ENCODE measurements around the gene OBSCN.

- no peak for TF ChIP-seq EZH2 (IDR thresholded peaks at IDR 0.05; ENCODE audit: low read length, unreplicated experiment)
- TF ChIP-seq, protein P1, sequence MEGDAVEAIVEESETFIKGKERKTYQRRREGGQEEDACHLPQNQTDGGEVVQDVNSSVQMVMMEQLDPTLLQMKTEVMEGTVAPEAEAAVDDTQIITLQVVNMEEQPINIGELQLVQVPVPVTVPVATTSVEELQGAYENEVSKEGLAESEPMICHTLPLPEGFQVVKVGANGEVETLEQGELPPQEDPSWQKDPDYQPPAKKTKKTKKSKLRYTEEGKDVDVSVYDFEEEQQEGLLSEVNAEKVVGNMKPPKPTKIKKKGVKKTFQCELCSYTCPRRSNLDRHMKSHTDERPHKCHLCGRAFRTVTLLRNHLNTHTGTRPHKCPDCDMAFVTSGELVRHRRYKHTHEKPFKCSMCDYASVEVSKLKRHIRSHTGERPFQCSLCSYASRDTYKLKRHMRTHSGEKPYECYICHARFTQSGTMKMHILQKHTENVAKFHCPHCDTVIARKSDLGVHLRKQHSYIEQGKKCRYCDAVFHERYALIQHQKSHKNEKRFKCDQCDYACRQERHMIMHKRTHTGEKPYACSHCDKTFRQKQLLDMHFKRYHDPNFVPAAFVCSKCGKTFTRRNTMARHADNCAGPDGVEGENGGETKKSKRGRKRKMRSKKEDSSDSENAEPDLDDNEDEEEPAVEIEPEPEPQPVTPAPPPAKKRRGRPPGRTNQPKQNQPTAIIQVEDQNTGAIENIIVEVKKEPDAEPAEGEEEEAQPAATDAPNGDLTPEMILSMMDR (conservative IDR thresholded peaks at IDR 0.05; ENCODE audit: low read depth, low read length): no peak
These were observed 144.0 kb downstream of the OBSCN start for GRCh38 chr1:228351850-228352249.

Data from PC-3 (cell line).